Upper lobe of left lung (tissue), 6 donors: ENCODE data around the gene FALEC. TPM values are rescaled to one million over a fixed set of nuclear protein-coding genes. Genes with fewer than 3 reads are reported as not detected.

Experiments used
- ATAC-seq, 2 donors: fragments of 200-7000 bp; cut with Tn5 transposase; one replicate each; pipeline ENCODE4 v1.9.1; 2022; ENCODE audit warnings: mild to moderate bottlenecking in 2 of 2, moderate library complexity in 2 of 2; ENCODE audit not compliant: low FRiP score in 2 of 2
- DNase-seq, 2 donors: peaks; one replicate each; pipeline ENCODE4 v3.0.0-alpha.2; 2019 to 2020
- H3K27ac ChIP-seq, 4 donors: fragments of 200-600 bp; sonication (generic); one replicate each; pipeline ENCODE4 v1.5.1; 2016 to 2019
- H3K27me3 ChIP-seq, 4 donors: fragments of 200-600 bp; sonication (generic); one replicate each; pipeline ENCODE4 v1.5.1; 2017 to 2019
- H3K36me3 ChIP-seq, 4 donors: fragments of 200-600 bp; sonication (generic); one replicate each; pipeline ENCODE4 v1.5.1; 2016 to 2019
- H3K4me1 ChIP-seq, 4 donors: fragments of 200-600 bp; sonication (generic); one replicate each; pipeline ENCODE4 v1.5.1; 2018 to 2019
- H3K4me3 ChIP-seq, 4 donors: fragments of 200-600 bp; sonication (generic); one replicate each; pipeline ENCODE4 v1.5.1; 2017 to 2019; ENCODE audit warnings: mild to moderate bottlenecking in 2 of 4, moderate library complexity in 1 of 4
- H3K9me3 ChIP-seq, 4 donors: fragments of 200-600 bp; sonication (generic); one replicate each; pipeline ENCODE4 v1.5.1; 2018 to 2019
- EP300 ChIP-seq, 4 donors: sonication (generic); formaldehyde crosslinking; IDR thresholded peaks; one replicate each; pipeline ENCODE4 v1.5.1; 2017; ENCODE audit warnings: antibody characterized with exemption in 4 of 4, control low read depth in 2 of 4
- POLR2A ChIP-seq, 4 donors: fragments of 450-650 bp; IDR thresholded peaks; one replicate each; pipeline ENCODE4 v1.5.1; 2016 to 2017; ENCODE audit warnings: antibody characterized with exemption in 4 of 4, mild to moderate bottlenecking in 2 of 4
- POLR2AphosphoS5 ChIP-seq, 2 donors: sonication (generic); formaldehyde crosslinking; IDR thresholded peaks; one replicate each; pipeline ENCODE4 v1.5.1; 2017; ENCODE audit warnings: antibody characterized with exemption in 2 of 2
- WGBS, 2 donors: methylation state at CpG; one replicate each; pipeline ENCODE4 v1.1.5; 2017 to 2018; 5-methylcytosine and 5-hydroxymethylcytosine counted together
- total RNA-seq, 6 donors: library from RNA; depleted of rRNA in 4 of 6; stranded (reverse); fragments of >200 nt in 4 of 6; gene quantifications; one replicate each; pipeline versions ENCODE4 v1.1.0 to v1.2.1, GENCODE V29; 2016 to 2021
- TF ChIP-seq, protein P1 (sequence below), 6 experiments: fragments of 450-650 bp in 4 of 6; fragments of 200-600 bp in 2 of 6; sonication (generic) in 2 of 6; IDR thresholded peaks; one replicate each; pipeline ENCODE4 v1.5.1; 2016 to 2019; ENCODE audit warnings: antibody characterized with exemption in 6 of 6
- donor health status: DM: no; HTN: no; CAD: no; lungs with moderate emphysema.
- donor health status: DM: no; HTN: yes; CAD: no; lungs with severe emphysema.

FALEC gene
- total RNA-seq, 6 donors from 2014 or later, result 4.2 TPM; not detected in 5

DNA sequence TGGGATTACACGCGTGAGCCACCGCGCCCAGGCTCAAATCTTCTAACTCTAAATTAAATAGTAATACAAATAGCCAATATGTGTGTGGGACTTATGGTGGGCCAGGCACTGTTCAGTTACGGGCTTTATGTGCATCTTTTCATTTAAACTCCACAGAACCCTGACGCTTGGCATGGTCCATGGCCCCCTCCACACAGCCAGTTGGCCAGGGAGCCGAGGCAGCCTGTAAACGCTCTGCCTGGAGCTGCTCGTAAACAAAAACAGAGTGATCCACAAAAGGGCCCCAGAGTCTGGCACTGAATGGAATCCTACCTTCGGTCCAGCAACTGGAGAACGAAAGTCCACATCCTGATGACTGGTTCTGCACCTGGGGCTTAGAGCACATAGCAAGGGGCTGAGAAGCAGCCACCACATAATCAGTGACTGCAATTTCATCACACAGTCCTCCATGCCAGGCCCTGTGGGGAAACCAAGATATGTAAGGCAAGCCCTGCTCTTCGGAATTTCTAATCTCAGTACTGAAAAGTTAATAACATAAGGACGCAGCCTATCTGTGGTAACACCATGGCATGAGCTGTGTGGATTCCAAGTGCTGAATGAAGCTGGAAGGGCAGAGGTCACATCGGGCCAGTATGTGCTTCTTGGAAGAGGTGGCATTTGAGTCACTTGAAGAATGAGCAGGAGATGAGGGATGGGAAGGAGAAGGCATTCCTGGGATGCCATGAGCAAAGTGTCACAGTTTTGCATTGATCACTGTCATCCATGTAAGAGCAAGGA is 20.1 kb downstream of the FALEC start:
- Histone ChIP-seq H3K27me3 (no peaks in the 10 kb centered on the region), H3K4me3 (no peak overlapping the region), H3K27ac (no peak overlapping the region), H3K9me3 (no peaks in the 10 kb centered on the region), H3K36me3 (no peaks in the 10 kb centered on the region), H3K4me1 (peaks cover 0 to 9% (median 2%) of the 10 kb centered on the region in 4 donors)
- ATAC-seq, result no peak
- 88 to 90% methylated on average over 14 of the region's 14 CpGs for WGBS, 2 donors
- no peak for DNase-seq
- TF ChIP-seq EP300 (IDR thresholded peaks at IDR 0.05) (no peak), POLR2A (IDR thresholded peaks at IDR 0.05) (no peak)
- TF ChIP-seq, protein P1, sequence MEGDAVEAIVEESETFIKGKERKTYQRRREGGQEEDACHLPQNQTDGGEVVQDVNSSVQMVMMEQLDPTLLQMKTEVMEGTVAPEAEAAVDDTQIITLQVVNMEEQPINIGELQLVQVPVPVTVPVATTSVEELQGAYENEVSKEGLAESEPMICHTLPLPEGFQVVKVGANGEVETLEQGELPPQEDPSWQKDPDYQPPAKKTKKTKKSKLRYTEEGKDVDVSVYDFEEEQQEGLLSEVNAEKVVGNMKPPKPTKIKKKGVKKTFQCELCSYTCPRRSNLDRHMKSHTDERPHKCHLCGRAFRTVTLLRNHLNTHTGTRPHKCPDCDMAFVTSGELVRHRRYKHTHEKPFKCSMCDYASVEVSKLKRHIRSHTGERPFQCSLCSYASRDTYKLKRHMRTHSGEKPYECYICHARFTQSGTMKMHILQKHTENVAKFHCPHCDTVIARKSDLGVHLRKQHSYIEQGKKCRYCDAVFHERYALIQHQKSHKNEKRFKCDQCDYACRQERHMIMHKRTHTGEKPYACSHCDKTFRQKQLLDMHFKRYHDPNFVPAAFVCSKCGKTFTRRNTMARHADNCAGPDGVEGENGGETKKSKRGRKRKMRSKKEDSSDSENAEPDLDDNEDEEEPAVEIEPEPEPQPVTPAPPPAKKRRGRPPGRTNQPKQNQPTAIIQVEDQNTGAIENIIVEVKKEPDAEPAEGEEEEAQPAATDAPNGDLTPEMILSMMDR (IDR thresholded peaks at IDR 0.05), result no peak

DNA sequence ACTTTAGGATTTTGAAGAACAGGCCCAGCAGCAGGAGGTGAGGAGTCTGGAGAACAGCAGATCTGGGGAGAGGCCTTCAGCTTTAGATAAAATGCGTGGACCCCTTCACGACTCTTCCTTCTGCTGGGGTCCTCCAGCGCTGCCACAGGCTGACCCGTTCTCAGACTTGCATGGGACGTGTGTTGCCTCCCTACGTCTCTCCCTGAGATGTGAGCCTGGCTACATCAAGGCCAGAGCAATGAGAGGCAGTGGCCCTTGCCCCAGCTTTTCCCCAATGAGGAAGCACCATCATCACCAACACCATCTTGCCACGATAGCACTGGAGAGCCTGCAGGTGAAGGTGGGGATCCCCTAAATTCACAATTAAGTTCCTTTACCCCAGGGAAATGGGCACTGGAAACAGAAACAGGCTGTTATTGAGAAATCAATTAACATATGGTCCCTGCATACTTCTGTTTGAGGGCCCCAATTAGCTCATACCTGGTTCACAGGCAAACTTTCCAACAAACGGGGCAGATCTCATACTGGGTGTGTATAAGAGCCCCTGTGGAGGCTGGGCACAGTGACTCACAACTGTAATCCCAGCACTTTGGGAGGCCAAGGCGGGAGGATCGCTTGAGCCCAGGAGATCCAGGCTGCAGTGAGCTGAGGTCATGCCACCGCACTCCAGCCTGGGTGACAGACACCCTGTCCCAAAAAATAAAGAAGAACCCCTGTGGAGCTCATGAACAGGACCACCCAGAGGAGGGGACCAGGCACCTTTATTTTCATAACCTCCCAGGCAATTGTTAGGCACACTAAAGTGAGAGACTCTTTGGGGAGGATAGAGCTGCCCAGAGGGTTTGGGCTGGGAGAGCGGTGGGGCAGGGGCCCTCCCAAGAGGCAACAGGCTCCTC is 21.5 kb downstream of the FALEC start:
- Histone ChIP-seq H3K27ac (peak overlapping the region in 1 of 4 donors; percentile 45), H3K4me1 (peaks cover 0 to 9% (median 2%) of the 10 kb centered on the region in 4 donors), H3K27me3 (no peaks in the 10 kb centered on the region), H3K4me3 (no peak overlapping the region), H3K36me3 (no peaks in the 10 kb centered on the region), H3K9me3 (no peaks in the 10 kb centered on the region)
- no peak for ATAC-seq
- WGBS, 2 donors, result 90 to 98% methylated on average over 6 to 12 of the region's 12 CpGs
- no peak for TF ChIP-seq POLR2AphosphoS5 (IDR thresholded peaks at IDR 0.05)
- TF ChIP-seq, protein P1 (IDR thresholded peaks at IDR 0.05), result no peak
- TF ChIP-seq EP300 (IDR thresholded peaks at IDR 0.05), result no peak
- TF ChIP-seq POLR2A (IDR thresholded peaks at IDR 0.05), result no peak
- DNase-seq, result no peak

DNA sequence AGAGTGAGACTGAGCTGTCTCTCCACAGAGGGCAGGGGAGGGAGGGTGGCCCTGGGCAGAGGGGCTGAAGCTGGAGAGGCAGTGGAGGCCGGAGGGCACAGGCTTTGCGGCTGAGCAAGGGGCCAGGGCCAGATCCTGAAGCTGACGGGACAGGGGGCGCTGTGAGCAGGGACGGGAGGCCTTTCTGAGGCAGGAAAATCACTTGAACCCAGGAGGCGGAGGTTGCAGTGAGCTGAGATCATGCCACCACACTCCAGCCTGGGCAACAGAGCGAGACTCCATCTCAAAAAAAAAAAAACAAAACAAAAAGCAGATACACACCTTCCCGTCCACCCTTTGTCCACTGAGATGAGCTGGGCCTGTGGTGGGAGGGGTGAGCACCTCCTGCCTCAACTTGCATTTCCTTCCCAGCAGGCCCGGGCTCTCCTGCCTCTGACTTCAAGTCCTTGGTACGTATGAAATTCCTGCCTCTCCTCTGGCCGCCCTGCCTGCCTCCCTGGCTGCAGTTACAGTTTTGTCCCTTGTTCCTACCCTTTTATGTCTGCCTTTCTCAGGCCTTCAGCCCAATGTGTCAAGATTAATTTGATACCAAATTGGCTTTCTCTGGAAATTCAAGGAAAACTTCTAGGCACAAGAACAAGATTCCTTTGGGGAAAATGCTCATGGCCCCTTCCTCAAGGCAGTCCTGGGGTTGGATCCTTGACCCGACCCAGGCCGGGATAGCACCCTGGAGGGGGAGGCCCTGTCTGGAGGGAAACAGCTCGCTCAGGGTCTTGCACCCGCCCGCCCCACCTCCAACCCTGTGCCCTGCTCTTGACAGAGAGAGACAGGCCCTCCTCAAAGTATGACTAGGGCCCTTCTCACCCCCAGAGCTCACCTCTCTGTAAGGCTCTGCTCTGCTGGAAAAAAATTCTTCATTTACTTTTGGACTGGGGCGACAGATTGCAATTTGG is 22.5 kb downstream of the FALEC start:
- 69 to 75% methylated on average over 14 to 17 of the region's 17 CpGs for WGBS, 2 donors
- H3K9me3 ChIP-seq, result no peaks in the 10 kb centered on the region
- H3K4me1 ChIP-seq, result peaks cover 0 to 4% (median 1%) of the 10 kb centered on the region in 4 donors
- no peaks in the 10 kb centered on the region for H3K27me3 ChIP-seq
- no peak for TF ChIP-seq EP300 (IDR thresholded peaks at IDR 0.05)
- TF ChIP-seq, protein P1 (IDR thresholded peaks at IDR 0.05), result no peak
- peak in 1 of 2 donors; percentile 8 for TF ChIP-seq POLR2AphosphoS5 (IDR thresholded peaks at IDR 0.05)
- H3K4me3 ChIP-seq, result no peak overlapping the region
- no peaks in the 10 kb centered on the region for H3K36me3 ChIP-seq
- no peak for DNase-seq
- peak in 1 of 2 donors; percentile 78 for ATAC-seq
- H3K27ac ChIP-seq, result peak overlapping the region in 1 of 4 donors; percentile 45

DNA sequence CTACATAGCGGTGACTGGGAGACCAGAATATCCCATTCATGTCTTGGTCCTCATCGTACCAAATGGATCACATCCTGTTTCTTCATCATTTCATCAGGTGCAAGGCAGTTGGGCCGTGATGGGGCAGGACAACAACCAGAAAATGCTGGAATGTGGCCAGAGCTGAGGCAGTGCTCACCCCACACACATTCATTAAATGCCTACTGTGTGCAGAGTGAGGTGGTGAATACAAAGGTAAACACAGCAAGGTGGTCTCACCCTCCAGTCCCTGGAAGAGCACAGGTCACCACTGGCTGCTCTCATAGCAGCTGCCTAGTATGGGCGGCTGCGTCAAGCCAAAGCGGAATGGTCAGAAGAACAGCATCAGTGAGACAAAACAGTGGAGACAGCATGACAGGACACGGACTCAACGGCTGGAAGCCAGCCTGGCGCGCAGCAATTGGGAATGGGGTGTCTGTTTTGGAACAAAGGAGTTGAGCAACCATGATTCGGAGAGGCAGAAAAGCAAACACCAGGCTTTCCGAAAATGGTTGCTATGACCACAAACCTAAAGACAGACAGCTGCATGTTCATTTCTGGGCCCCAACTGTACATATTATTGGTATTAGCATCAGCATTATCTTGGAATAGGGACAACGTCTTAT is 28.1 kb downstream of the FALEC start:
- ATAC-seq (peak in 1 of 2 donors; percentile 60), DNase-seq (no peak)
- 54 to 75% methylated on average over 13 of the region's 13 CpGs for WGBS, 2 donors
- Histone ChIP-seq H3K27ac (no peak overlapping the region), H3K4me3 (no peak overlapping the region), H3K4me1 (peaks cover 0 to 15% (median 8%) of the 10 kb centered on the region in 4 donors), H3K36me3 (no peaks in the 10 kb centered on the region), H3K9me3 (no peaks in the 10 kb centered on the region), H3K27me3 (no peaks in the 10 kb centered on the region)
- TF ChIP-seq EP300 (IDR thresholded peaks at IDR 0.05) (no peak), POLR2A (IDR thresholded peaks at IDR 0.05) (no peak), POLR2AphosphoS5 (IDR thresholded peaks at IDR 0.05) (peak; percentile 36 to 44)
- TF ChIP-seq, protein P1 (IDR thresholded peaks at IDR 0.05), result no peak
